Measurements from ENCODE around the gene KAT8.

The KAT8 gene

DNA sequence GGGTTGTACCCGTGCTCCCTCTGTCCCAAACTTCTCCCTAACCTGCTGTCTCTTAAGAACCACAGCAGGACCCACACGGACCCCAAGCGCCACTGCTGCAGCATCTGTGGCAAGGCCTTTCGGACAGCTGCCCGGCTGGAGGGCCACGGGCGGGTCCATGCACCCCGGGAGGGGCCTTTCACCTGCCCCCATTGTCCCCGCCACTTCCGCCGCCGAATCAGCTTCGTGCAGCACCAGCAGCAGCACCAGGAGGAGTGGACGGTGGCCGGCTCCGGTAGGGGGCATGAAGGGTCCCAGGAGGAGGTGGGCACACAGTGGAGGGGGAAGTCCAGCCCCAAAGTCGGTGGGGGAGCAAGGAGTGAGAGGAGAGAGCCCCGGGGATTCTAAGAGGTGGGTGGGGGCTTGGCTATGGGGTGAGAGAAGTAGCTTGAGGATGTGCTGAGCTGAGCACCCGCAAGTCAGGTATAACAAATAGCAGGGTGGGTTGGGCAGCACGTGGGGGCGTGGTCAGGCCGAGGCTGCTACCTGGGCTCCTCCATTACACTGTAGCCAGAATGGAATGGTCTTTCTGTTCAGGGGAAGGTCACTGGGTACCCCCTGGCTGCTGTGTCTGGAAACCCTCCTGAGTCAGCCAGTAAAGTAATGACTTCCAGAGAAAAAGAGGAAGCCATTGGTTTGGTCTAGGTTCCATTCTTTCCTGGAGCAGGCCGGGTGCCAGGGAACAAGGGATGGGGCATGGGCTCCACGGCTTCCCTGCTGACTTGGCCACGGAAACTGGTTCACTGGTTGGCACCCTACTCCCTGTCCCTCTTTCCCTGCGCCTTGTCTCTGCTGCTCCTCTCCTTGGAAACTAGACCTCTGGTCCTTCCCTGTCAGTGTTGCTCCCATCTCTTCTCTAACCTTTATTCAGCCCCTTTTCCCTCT lies 35.8 kb upstream of the KAT8 start:
- WGBS, 2 donors (ENCODE audit: extremely low coverage in 2 of 2, insufficient read length in 2 of 2, insufficient replicate concordance in 1 of 2) = no CpG with 5 or more reads among the region's 26 CpGs
- Histone ChIP-seq H3K9me3 (replicated peaks in 1 of 2; ENCODE audit: control insufficient read depth in 2 of 2, insufficient read depth in 1 of 2, low read depth in 1 of 2, low read length in 2 of 2) (no peaks in the 10 kb centered on the region), H2AK5ac (ENCODE audit: low read depth, low read length) (no peak overlapping the region), H4K91ac (ENCODE audit: low read depth, low read length, poor library complexity) (no peak overlapping the region), H3K36me3 (replicated peaks in 1 of 2; ENCODE audit: control insufficient read depth in 2 of 2, insufficient read depth in 2 of 2, low read length in 2 of 2) (peaks cover 63 to 88% of the 10 kb centered on the region in 2 donors), H3K18ac (ENCODE audit: low read length) (no peak overlapping the region), H3K4me3 (ENCODE audit: low read length in 2 of 2) (no peak overlapping the region), H3K14ac (ENCODE audit: low read length) (no peak overlapping the region), H3K4me2 (ENCODE audit: insufficient read depth, low read length, poor library complexity, severe bottlenecking) (no peak overlapping the region), H3K9ac (ENCODE audit: low read depth, low read length, poor library complexity) (no peak overlapping the region), H3K4ac (ENCODE audit: low read length) (no peak overlapping the region), H3K23ac (ENCODE audit: low read depth, low read length, poor library complexity) (no peak overlapping the region), H2BK5ac (ENCODE audit: low read length) (peak overlapping the region; percentile 75), H4K8ac (ENCODE audit: low read depth, low read length) (no peak overlapping the region), H3K4me1 (ENCODE audit: control insufficient read depth in 2 of 2, insufficient read depth in 1 of 2, low read depth in 1 of 2, low read length in 2 of 2) (no peaks in the 10 kb centered on the region), H3K27me3 (ENCODE audit: control insufficient read depth in 3 of 3, insufficient read depth in 3 of 3, low read depth in 1 of 3, low read length in 3 of 3) (no peaks in the 10 kb centered on the region), H2BK120ac (ENCODE audit: low read depth, low read length) (no peak overlapping the region), H3K27ac (replicated peaks; ENCODE audit: low read length) (no peak overlapping the region), H3K79me1 (ENCODE audit: low read depth, low read length) (peaks cover 28% of the 10 kb centered on the region), H2BK15ac (ENCODE audit: low read length) (no peak overlapping the region), H2BK12ac (ENCODE audit: low read length) (no peak overlapping the region), H2AFZ (ENCODE audit: low read length) (no peak overlapping the region)
- no peak for DNase-seq (ENCODE audit: low spot score)

DNA sequence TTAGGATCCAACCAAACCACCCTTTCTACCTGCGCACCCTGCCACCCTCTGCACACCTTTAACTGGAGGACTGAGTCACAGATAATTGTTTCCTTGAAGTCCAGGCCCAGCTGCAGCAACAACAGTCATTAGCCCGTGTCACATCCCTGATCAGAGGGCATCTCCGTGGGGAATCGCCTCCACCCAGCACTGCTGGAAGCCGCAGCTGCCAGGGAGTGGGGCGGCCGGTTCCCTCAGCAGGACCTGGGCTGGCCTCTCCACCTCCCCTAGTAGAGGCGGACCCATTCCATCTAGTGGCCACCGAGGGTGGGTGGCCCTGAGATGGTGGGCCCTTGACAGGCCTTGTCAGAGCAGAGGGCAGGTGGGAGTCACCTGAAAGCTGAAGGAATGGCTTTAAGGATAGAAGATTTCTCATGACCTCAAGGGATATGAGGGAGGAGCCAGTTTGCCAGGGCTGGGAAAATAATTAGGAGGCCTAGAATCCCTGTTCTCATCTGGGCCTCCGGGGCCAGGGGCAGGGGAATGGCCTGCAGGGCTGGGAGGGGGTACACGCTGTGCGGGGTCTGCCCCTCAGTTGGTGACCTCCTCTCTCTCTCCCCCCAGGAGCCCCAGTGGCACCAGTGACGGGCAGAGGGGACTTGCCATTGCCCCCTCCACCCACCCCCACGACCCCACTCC lies 35.0 kb upstream of the KAT8 start:
- no peaks in the 10 kb centered on the region for H3K9me3 ChIP-seq (replicated peaks in 1 of 2; ENCODE audit: control insufficient read depth in 2 of 2, insufficient read depth in 1 of 2, low read depth in 1 of 2, low read length in 2 of 2)
- peaks cover 20% of the 10 kb centered on the region for H3K79me1 ChIP-seq (ENCODE audit: low read depth, low read length)
- DNase-seq (ENCODE audit: low spot score) = no peak
- H3K36me3 ChIP-seq (replicated peaks in 1 of 2; ENCODE audit: control insufficient read depth in 2 of 2, insufficient read depth in 2 of 2, low read length in 2 of 2) = peaks cover 55 to 80% of the 10 kb centered on the region in 2 donors
- no peak overlapping the region for H3K4ac ChIP-seq (ENCODE audit: low read length)
- H2AFZ ChIP-seq (ENCODE audit: low read length) = no peak overlapping the region
- H2BK5ac ChIP-seq (ENCODE audit: low read length) = no peak overlapping the region
- H3K23ac ChIP-seq (ENCODE audit: low read depth, low read length, poor library complexity) = no peak overlapping the region
- no peak overlapping the region for H3K27ac ChIP-seq (replicated peaks; ENCODE audit: low read length)
- H2BK15ac ChIP-seq (ENCODE audit: low read length) = no peak overlapping the region
- WGBS, 2 donors (ENCODE audit: extremely low coverage in 2 of 2, insufficient read length in 2 of 2, insufficient replicate concordance in 1 of 2) = no CpG with 5 or more reads among the region's 14 CpGs
- H4K8ac ChIP-seq (ENCODE audit: low read depth, low read length) = no peak overlapping the region
- no peak overlapping the region for H3K14ac ChIP-seq (ENCODE audit: low read length)
- H3K27me3 ChIP-seq (ENCODE audit: control insufficient read depth in 3 of 3, insufficient read depth in 3 of 3, low read depth in 1 of 3, low read length in 3 of 3) = no peaks in the 10 kb centered on the region
- H3K4me2 ChIP-seq (ENCODE audit: insufficient read depth, low read length, poor library complexity, severe bottlenecking) = no peak overlapping the region
- no peak overlapping the region for H3K9ac ChIP-seq (ENCODE audit: low read depth, low read length, poor library complexity)
- H2BK12ac ChIP-seq (ENCODE audit: low read length) = no peak overlapping the region
- no peak overlapping the region for H2BK120ac ChIP-seq (ENCODE audit: low read depth, low read length)
- H2AK5ac ChIP-seq (ENCODE audit: low read depth, low read length) = no peak overlapping the region
- no peak overlapping the region for H3K18ac ChIP-seq (ENCODE audit: low read length)
- H3K4me1 ChIP-seq (ENCODE audit: control insufficient read depth in 2 of 2, insufficient read depth in 1 of 2, low read depth in 1 of 2, low read length in 2 of 2) = no peaks in the 10 kb centered on the region
- H3K4me3 ChIP-seq (ENCODE audit: low read length in 2 of 2) = no peak overlapping the region
- H4K91ac ChIP-seq (ENCODE audit: low read depth, low read length, poor library complexity) = no peak overlapping the region

DNA sequence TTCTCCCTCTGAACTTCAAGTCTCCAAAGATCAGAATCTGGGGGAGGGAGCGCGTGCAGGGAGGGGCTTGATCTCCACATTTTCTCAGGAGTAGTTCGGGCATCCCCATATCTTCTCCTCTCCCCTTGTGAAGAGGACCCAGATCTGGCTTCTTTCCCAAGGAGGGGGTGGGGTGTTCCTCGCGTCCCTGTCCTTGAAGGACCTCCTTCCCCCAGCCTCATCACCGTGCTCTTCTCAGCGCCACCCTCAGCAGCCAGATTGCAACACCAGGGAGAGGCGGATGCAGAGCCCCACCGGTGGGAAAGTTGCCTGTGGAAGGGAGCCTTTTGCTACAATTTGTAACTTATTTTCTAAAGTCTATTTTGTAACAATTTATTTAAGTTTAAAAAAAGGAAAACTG lies 34.4 kb upstream of the KAT8 start:
- Histone ChIP-seq H3K4me3 (ENCODE audit: low read length in 2 of 2) (no peak overlapping the region), H3K4me1 (ENCODE audit: control insufficient read depth in 2 of 2, insufficient read depth in 1 of 2, low read depth in 1 of 2, low read length in 2 of 2) (no peaks in the 10 kb centered on the region), H3K14ac (ENCODE audit: low read length) (no peak overlapping the region), H3K4ac (ENCODE audit: low read length) (no peak overlapping the region), H3K4me2 (ENCODE audit: insufficient read depth, low read length, poor library complexity, severe bottlenecking) (no peak overlapping the region), H3K27ac (replicated peaks; ENCODE audit: low read length) (no peak overlapping the region), H4K8ac (ENCODE audit: low read depth, low read length) (no peak overlapping the region), H4K91ac (ENCODE audit: low read depth, low read length, poor library complexity) (no peak overlapping the region), H2AFZ (ENCODE audit: low read length) (no peak overlapping the region), H3K36me3 (replicated peaks in 1 of 2; ENCODE audit: control insufficient read depth in 2 of 2, insufficient read depth in 2 of 2, low read length in 2 of 2) (peaks cover 49 to 74% of the 10 kb centered on the region in 2 donors), H3K23ac (ENCODE audit: low read depth, low read length, poor library complexity) (no peak overlapping the region), H3K9me3 (replicated peaks in 1 of 2; ENCODE audit: control insufficient read depth in 2 of 2, insufficient read depth in 1 of 2, low read depth in 1 of 2, low read length in 2 of 2) (no peaks in the 10 kb centered on the region), H2AK5ac (ENCODE audit: low read depth, low read length) (no peak overlapping the region), H2BK120ac (ENCODE audit: low read depth, low read length) (no peak overlapping the region), H3K27me3 (ENCODE audit: control insufficient read depth in 3 of 3, insufficient read depth in 3 of 3, low read depth in 1 of 3, low read length in 3 of 3) (no peaks in the 10 kb centered on the region), H3K79me1 (ENCODE audit: low read depth, low read length) (peaks cover 18% of the 10 kb centered on the region), H3K18ac (ENCODE audit: low read length) (no peak overlapping the region), H2BK5ac (ENCODE audit: low read length) (no peak overlapping the region), H3K9ac (ENCODE audit: low read depth, low read length, poor library complexity) (no peak overlapping the region), H2BK12ac (ENCODE audit: low read length) (no peak overlapping the region), H2BK15ac (ENCODE audit: low read length) (no peak overlapping the region)
- DNase-seq (ENCODE audit: low spot score) = no peak
- WGBS, 2 donors (ENCODE audit: extremely low coverage in 2 of 2, insufficient read length in 2 of 2, insufficient replicate concordance in 1 of 2) = no CpG with 5 or more reads among the region's 9 CpGs

DNA sequence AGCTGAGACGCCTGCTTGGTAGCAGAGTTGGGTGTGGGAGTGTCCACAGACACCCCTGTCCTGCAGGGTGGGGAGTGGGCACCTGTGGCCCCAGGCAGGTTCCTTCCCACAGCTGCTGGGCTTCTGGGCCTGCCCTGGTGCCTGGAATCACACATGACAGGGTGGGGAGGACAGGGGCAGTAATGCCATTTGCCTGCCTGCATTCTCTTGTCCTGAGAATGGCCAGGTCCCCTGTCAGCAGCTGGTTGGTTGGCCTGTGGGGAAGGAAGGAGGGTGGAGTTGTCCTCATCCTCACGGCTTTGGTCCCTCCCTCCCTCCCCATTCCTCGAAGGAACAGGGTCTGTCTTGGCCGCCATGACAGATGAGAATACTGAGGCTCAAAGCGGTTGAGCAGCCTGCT lies 33.9 kb upstream of the KAT8 start:
- Histone ChIP-seq H2BK15ac (ENCODE audit: low read length) (no peak overlapping the region), H3K23ac (ENCODE audit: low read depth, low read length, poor library complexity) (no peak overlapping the region), H2AK5ac (ENCODE audit: low read depth, low read length) (no peak overlapping the region), H3K36me3 (replicated peaks in 1 of 2; ENCODE audit: control insufficient read depth in 2 of 2, insufficient read depth in 2 of 2, low read length in 2 of 2) (peaks cover 47 to 69% of the 10 kb centered on the region in 2 donors), H2BK5ac (ENCODE audit: low read length) (no peak overlapping the region), H3K4me1 (ENCODE audit: control insufficient read depth in 2 of 2, insufficient read depth in 1 of 2, low read depth in 1 of 2, low read length in 2 of 2) (no peaks in the 10 kb centered on the region), H3K27ac (replicated peaks; ENCODE audit: low read length) (no peak overlapping the region), H3K4me3 (ENCODE audit: low read length in 2 of 2) (no peak overlapping the region), H3K4ac (ENCODE audit: low read length) (no peak overlapping the region), H2BK12ac (ENCODE audit: low read length) (no peak overlapping the region), H3K4me2 (ENCODE audit: insufficient read depth, low read length, poor library complexity, severe bottlenecking) (no peak overlapping the region), H3K14ac (ENCODE audit: low read length) (no peak overlapping the region), H3K9ac (ENCODE audit: low read depth, low read length, poor library complexity) (peak overlapping the region; percentile 63), H3K18ac (ENCODE audit: low read length) (no peak overlapping the region), H3K27me3 (ENCODE audit: control insufficient read depth in 3 of 3, insufficient read depth in 3 of 3, low read depth in 1 of 3, low read length in 3 of 3) (no peaks in the 10 kb centered on the region), H2BK120ac (ENCODE audit: low read depth, low read length) (no peak overlapping the region), H2AFZ (ENCODE audit: low read length) (no peak overlapping the region), H3K79me1 (ENCODE audit: low read depth, low read length) (peaks cover 18% of the 10 kb centered on the region), H4K91ac (ENCODE audit: low read depth, low read length, poor library complexity) (no peak overlapping the region), H4K8ac (ENCODE audit: low read depth, low read length) (no peak overlapping the region), H3K9me3 (replicated peaks in 1 of 2; ENCODE audit: control insufficient read depth in 2 of 2, insufficient read depth in 1 of 2, low read depth in 1 of 2, low read length in 2 of 2) (no peaks in the 10 kb centered on the region)
- no CpG with 5 or more reads among the region's 5 CpGs for WGBS, 2 donors (ENCODE audit: extremely low coverage in 2 of 2, insufficient read length in 2 of 2, insufficient replicate concordance in 1 of 2)
- no peak for DNase-seq (ENCODE audit: low spot score)

Data from neuronal stem cell (in vitro differentiated cells).